HG02759 (cell line): ENCODE data around the gene CREB3L1.
A peak's percentile ranks its signal among the peaks of the same experiment; 100 is the strongest.
"Not testable (repeated sequence)": the region's sequence is repeated elsewhere in the genome, so short reads cannot be mapped to it uniquely, and the experiment has no call there.

Experiments used
- ATAC-seq: cut with Tn5 transposase; IDR thresholded peaks from one replicate; pipeline ENCODE4 v1.9.1; 2021; ENCODE audit warnings: mild to moderate bottlenecking, moderate library complexity; ENCODE audit not compliant: unreplicated experiment

CREB3L1 gene

DNA sequence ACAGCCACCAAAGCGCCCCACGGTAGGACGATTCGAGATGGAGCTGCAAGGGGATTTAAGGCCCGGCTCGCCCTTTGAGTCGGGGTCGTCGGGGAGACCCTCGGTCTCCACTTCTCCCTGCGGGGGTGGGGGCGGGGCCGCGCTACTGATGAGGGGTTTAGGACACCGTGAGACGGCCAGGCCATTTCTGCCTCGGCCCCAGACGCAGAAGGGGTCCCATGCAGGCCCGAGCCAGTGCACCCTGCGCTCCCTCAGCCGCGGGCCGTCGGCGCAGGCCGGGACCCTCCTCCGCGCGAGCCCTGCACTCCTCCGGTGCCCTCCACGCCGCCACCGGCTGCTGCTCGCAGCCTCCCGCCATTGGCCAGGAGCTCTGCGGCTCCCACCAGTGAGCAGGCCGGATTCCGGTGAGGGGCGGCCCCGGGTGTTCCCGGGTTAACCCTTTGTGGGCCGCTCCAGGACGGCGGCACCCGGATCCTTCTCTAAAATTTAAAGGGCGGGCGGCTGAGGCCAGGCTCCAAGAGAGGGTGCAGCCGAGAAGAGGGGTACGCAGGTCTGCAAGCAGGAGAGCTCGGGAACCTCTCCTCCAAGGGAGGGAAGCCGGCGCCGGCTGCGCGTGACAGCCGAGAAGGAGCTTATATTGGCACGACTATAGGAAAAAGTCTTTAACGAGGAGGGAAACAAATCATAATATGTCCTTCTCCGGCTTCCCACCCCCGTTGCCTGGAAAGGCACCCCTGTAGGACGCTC is 18.0 kb downstream of the CREB3L1 start:
- ATAC-seq: peak; percentile 86

GRCh38 chr11:46296059-46296527 is 18.6 kb downstream of the CREB3L1 start:
- no peak for ATAC-seq

GRCh38 chr11:46296528-46297448 is 19.3 kb downstream of the CREB3L1 start:
- ATAC-seq: no peak

DNA sequence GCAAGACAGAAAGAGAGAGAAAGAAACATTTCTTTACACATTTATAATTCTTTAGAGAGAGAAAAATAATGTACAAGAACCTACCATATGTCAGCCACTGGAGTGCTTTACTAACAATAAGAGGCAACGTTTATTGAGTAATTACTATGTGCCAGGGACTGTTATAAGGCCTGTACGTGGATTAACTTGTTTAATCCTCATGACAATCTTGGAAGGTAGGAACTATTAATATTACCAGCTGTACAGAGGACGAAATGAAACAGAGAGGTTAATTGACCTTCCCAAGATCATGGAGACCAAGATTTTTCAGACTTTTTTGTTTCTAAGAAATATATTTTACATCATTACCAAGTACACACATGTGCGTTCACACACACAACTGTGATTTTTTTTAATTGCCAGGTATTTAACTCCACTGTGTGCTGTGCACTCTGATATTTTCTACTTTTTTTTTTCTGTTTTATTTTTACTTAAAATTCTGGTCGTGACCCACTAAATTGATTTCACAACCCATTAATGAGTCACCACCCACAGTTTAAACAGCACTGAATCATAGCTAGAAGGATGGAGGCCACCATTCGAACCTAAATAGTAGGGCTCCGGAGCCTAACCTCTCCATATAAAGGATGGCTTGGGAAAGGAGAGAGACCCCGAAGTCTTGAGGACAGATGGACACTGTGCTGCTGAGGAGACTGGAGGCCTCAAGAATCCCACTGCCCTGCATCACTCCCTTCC is 21.4 kb downstream of the CREB3L1 start:
- ATAC-seq: no peak

GRCh38 chr11:46299451-46299961 is 22.0 kb downstream of the CREB3L1 start:
- no peak for ATAC-seq

DNA sequence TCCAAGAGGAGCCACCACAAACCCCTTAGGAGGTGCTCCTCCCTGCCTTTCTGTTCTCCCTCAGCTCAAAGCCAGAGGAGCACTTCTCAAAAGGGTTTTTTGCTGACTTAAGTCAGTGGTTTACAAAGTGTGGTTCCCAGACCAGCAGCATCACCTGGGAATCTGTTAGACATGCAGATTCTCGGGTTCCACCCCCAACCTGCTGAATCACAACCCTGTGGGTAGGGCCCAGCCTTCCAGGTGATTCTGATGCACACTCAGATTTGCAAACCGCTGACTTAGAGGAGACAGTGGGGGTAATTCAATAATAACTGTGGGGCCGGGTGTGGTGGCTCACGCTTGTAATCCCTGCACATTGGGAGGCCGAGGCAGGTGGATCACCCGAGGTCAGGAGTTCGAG is 22.8 kb downstream of the CREB3L1 start:
- ATAC-seq: no peak

DNA sequence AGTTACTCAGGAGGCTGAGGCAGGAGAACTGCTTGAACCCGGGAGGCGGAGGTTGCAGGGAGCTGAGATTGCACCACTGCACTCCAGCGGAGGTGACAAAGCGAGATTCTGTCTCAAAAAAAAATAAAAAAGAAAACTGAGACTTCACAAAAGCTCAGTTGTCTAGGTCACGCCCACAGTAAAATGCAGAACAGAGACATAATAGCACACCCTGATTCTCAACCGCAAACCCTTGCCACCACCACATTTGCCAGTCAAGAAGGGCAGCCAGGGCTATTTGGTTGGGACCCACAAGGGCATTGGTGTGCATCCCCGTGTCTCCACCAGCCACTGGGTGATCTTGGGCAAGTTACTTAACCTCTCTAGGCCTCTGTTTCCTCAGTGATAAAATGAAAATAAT is 25.4 kb downstream of the CREB3L1 start:
- peak; percentile 89 for ATAC-seq

- not testable (repeated sequence) for ATAC-seq
Observed at GRCh38 chr11:46304036-46304435, 26.6 kb downstream of the CREB3L1 start.

GRCh38 chr11:46304605-46305179 is 27.2 kb downstream of the CREB3L1 start:
- ATAC-seq: no peak

- ATAC-seq: no peak
Observed at GRCh38 chr11:46305295-46305694, 27.8 kb downstream of the CREB3L1 start.

DNA sequence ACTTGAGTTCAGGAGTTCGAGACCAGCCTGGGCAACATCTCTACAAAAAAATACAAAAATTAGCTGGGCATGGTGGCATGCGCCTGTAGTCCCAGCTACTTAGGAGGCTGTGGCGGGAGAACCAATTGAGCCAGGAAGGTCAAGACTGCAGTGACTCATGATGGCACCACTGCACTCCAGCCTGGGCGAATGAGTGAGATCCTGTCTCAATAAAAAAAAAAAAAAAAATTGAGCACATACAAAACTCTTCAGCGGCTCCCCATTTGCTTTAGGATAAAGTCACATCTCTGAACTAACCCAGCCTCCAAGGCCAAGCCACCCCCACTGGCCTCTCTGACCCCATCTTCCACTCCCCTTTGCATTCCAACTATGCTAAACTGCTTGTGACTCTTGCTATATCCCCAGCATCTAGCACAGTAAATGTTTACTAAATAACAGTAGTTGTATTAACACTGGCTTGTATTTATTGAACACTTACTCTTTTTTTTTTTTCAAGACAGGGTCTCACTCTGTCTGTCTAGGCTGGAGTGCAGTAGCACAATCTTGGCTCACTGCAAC is 28.9 kb downstream of the CREB3L1 start:
- ATAC-seq: no peak

- no peak for ATAC-seq
Observed at GRCh38 chr11:46307369-46307768, 29.9 kb downstream of the CREB3L1 start.

DNA sequence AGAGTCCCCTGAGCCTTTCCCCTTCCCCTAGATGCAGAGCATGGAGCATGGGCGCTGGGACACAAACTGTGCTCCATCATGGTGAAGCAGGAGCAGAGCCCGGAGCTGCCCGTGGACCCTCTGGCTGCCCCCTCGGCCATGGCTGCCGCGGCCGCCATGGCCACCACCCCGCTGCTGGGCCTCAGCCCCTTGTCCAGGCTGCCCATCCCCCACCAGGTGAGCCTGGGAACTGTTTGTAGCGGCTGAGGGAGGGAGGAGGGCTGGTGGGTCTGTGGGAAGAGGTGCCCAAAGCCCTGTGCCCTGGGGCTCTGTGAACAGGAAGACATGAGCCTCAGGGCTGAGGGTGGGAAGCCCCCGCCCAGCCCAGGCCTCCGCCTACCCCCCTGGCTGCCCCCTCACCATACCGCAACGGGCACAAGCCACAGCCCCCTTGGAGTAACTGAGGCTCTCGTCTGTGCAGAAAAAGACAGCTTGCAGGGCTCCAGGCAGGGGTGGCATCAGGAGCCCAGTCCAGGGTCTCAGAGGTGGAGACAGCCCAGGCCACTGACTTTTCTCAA is 30.4 kb downstream of the CREB3L1 start:
- ATAC-seq: no peak

- ATAC-seq: no peak
Observed at GRCh38 chr11:46308631-46309419, 31.4 kb downstream of the CREB3L1 start.

- ATAC-seq: peak; percentile 72
Observed at GRCh38 chr11:46309814-46310259, 32.4 kb downstream of the CREB3L1 start.

GRCh38 chr11:46315033-46315738 is 37.7 kb downstream of the CREB3L1 start:
- ATAC-seq: peak; percentile 50

GRCh38 chr11:46315783-46316563 is 38.5 kb downstream of the CREB3L1 start:
- no peak for ATAC-seq

GRCh38 chr11:46319074-46319453 is 41.6 kb downstream of the CREB3L1 start:
- no peak for ATAC-seq
